GM15510 (cell line): ENCODE measurements around the gene DPH2.

Experiments
- POLR2A ChIP-seq: IDR thresholded peaks from 3 replicates; pipeline ENCODE4 v1.6.1; 2011; ENCODE audit warnings: borderline replicate concordance; ENCODE audit not compliant: insufficient read length; ENCODE audit errors: extremely low read depth

Gene DPH2

GRCh38 chr1:43982241-43982640 lies 12.4 kb downstream of the DPH2 start:
- no peak for TF ChIP-seq POLR2A

GRCh38 chr1:43982808-43983207 lies 13.0 kb downstream of the DPH2 start:
- TF ChIP-seq POLR2A = no peak

- no peak for TF ChIP-seq POLR2A
Observed at GRCh38 chr1:43983253-43983899, 13.6 kb downstream of the DPH2 start.

GRCh38 chr1:43984855-43985254 lies 15.0 kb downstream of the DPH2 start:
- TF ChIP-seq POLR2A = no peak

GRCh38 chr1:43985984-43986595 lies 16.3 kb downstream of the DPH2 start:
- TF ChIP-seq POLR2A = no peak

GRCh38 chr1:43986712-43987111 lies 16.9 kb downstream of the DPH2 start:
- TF ChIP-seq POLR2A = no peak

GRCh38 chr1:43987159-43987902 lies 17.5 kb downstream of the DPH2 start:
- no peak for TF ChIP-seq POLR2A

- TF ChIP-seq POLR2A = no peak
Observed at GRCh38 chr1:43990271-43991199, 20.7 kb downstream of the DPH2 start.

GRCh38 chr1:43991200-43991475 lies 21.3 kb downstream of the DPH2 start:
- no peak for TF ChIP-seq POLR2A

- no peak for TF ChIP-seq POLR2A
Observed at GRCh38 chr1:43991476-43992231, 21.8 kb downstream of the DPH2 start, which contains the start of gene CCDC24. Gene CCDC24, plus strand, starts transcription at chr1:43991599. Its CDS starts 280 bp downstream, at chr1:43991879.

- TF ChIP-seq POLR2A = no peak
Observed at GRCh38 chr1:43992232-43992995, 22.6 kb downstream of the DPH2 start.

GRCh38 chr1:43993206-43993914 lies 23.6 kb downstream of the DPH2 start:
- TF ChIP-seq POLR2A = no peak

- no peak for TF ChIP-seq POLR2A
Observed at GRCh38 chr1:43994071-43994470, 24.3 kb downstream of the DPH2 start.
